ENCODE results near the gene ACAP2.

GRCh38 chr3:195236076-195236798 lies 206.6 kb downstream of the ACAP2 start:
- no peak for TF ChIP-seq CTCF (conservative IDR thresholded peaks at IDR 0.05 in 1 of 2, IDR thresholded peaks at IDR 0.05 in 1 of 2; ENCODE audit: low read depth in 1 of 2, low read length in 2 of 2)
- TF ChIP-seq EZH2 (IDR thresholded peaks at IDR 0.05; ENCODE audit: low read length, missing control alignments): no peak

Measured in fibroblast of lung (primary cell).